PC-3 (cell line): ENCODE data around the gene NEK4.

ENCODE experiments used
- CTCF ChIP-seq: fragments of 300-600 bp; sonication (generic); conservative IDR thresholded peaks from 2 replicates; pipeline ENCODE4 v1.5.1; 2017; ENCODE audit warnings: antibody characterized with exemption, low read depth, mild to moderate bottlenecking, low read length
- EZH2 ChIP-seq: fragments of 300-600 bp; sonication (generic); IDR thresholded peaks from one replicate; pipeline ENCODE4 v1.6.1; 2017; ENCODE audit warnings: antibody characterized with exemption, mild to moderate bottlenecking, low read length; ENCODE audit not compliant: unreplicated experiment

GRCh38 chr3:52715714-52716305 is 54.9 kb downstream of the NEK4 start:
- no peak for TF ChIP-seq CTCF
- TF ChIP-seq EZH2 = no peak
